GM10847 (cell line): ENCODE results near the gene OTOP2.

ENCODE experiments used
- POLR2A ChIP-seq: IDR thresholded peaks from 2 replicates; pipeline ENCODE4 v1.6.1; 2011; ENCODE audit not compliant: insufficient read length; ENCODE audit errors: extremely low read depth

OTOP2 gene

DNA sequence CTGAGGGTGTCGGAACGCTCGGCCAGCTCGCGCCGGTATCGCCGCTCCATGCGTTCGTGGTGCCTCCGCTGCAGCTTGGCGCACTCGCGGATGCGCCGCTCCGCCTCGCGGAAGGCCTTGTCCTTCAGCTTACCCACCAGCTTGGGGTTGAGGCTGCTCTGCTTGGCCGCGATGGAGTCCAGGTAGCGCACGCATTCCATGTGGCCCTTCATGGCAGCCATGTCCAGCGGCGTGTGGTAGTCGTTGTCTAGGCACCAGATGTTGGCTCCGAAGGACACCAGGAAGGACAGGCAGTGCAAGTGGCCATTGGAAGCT lies 3.8 kb upstream of the OTOP2 start:
- TF ChIP-seq POLR2A: no peak

GRCh38 chr17:74920642-74921025 lies 3.4 kb upstream of the OTOP2 start:
- TF ChIP-seq POLR2A: no peak

- no peak for TF ChIP-seq POLR2A
Observed at GRCh38 chr17:74921026-74921681, 2.9 kb upstream of the OTOP2 start.

- no peak for TF ChIP-seq POLR2A
Observed at GRCh38 chr17:74921769-74922168, 2.3 kb upstream of the OTOP2 start.

DNA sequence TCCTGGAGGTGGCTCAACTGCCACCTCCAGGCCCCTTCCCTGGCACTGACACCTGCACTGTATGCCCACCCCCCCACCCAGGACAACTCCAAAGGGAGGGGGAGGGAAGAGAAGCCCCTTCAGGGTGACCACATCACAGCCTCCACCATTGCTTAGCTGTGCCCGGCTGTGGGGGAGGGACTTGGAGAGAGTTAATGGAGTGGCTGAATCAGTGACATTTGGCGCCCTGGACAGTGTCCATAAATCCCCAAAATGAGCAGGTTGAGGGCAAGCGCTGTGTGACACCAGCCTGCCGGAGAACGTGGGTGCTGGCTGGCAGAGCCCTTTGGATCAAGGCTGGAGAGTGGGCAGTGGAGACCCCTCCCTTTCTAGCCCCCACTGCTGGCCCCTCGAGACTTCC lies 1.9 kb upstream of the OTOP2 start:
- no peak for TF ChIP-seq POLR2A

- no peak for TF ChIP-seq POLR2A
Observed at GRCh38 chr17:74922694-74923537, 1.2 kb upstream of the OTOP2 start, which contains the start of gene USH1G. Gene USH1G, minus strand, starts transcription at chr17:74923255. Its CDS starts 182 bp downstream, at chr17:74923073.

- TF ChIP-seq POLR2A: no peak
Observed at GRCh38 chr17:74923538-74924249, 379 bp upstream of the OTOP2 start.

GRCh38 chr17:74925242-74925641 lies 1.2 kb downstream of the OTOP2 start:
- TF ChIP-seq POLR2A: no peak

DNA sequence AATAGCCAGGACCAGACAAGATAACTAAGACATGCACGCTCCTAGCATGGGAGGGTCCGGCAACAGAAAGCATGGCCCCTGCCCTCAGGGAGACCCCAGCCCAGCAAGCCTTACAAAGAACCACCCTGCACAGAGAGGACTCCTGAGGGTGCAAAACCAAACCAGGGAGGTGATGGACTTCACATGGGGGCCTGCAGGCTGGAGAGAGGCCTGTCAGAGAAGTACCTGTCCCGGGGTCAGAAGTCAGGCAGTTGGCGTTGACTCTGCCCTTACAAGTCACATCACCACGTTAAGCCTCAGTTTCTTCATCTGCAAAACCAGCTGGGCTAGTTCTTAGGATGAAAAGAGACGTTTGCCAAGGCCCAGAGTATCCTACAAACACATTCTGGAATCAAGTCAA lies 4.7 kb downstream of the OTOP2 start:
- TF ChIP-seq POLR2A: no peak

GRCh38 chr17:74930535-74931036 lies 6.5 kb downstream of the OTOP2 start:
- no peak for TF ChIP-seq POLR2A

GRCh38 chr17:74935048-74935447 lies 11.0 kb downstream of the OTOP2 start:
- no peak for TF ChIP-seq POLR2A

- no peak for TF ChIP-seq POLR2A
Observed at GRCh38 chr17:74935585-74936469, 11.8 kb downstream of the OTOP2 start, which contains the start of gene OTOP3. Gene OTOP3, plus strand, starts transcription at chr17:74935898. Its CDS starts 24 bp downstream, at chr17:74935922.

GRCh38 chr17:74936470-74936799 lies 12.4 kb downstream of the OTOP2 start:
- TF ChIP-seq POLR2A: no peak

GRCh38 chr17:74937064-74938051 lies 13.3 kb downstream of the OTOP2 start:
- no peak for TF ChIP-seq POLR2A
